HEK293 (cell line): ENCODE data around the gene ANKRD39.

Source experiments
- IKZF3 ChIP-seq: fragments of 450-650 bp; IDR thresholded peaks from 2 replicates; pipeline ENCODE4 v1.5.0; 2018; ENCODE audit warnings: missing biosample characterization, mild to moderate bottlenecking, missing genetic modification characterization, moderate library complexity
- KLF1 ChIP-seq: fragments of 450-650 bp; formaldehyde crosslinking; IDR thresholded peaks from 2 replicates; pipeline ENCODE4 v1.5.1; 2016; ENCODE audit warnings: missing biosample characterization, missing genetic modification characterization
- OVOL3 ChIP-seq: fragments of 450-650 bp; formaldehyde crosslinking; IDR thresholded peaks from 2 replicates; pipeline ENCODE4 v1.5.1; 2016; ENCODE audit warnings: missing biosample characterization, missing genetic modification characterization
- SCRT2 ChIP-seq: fragments of 450-650 bp; formaldehyde crosslinking; IDR thresholded peaks from 2 replicates; pipeline ENCODE4 v1.5.1; 2016; ENCODE audit warnings: missing biosample characterization, missing genetic modification characterization
- SP3 ChIP-seq: fragments of 450-650 bp; formaldehyde crosslinking; IDR thresholded peaks from 2 replicates; pipeline ENCODE4 v1.5.1; 2016; ENCODE audit warnings: missing biosample characterization, missing genetic modification characterization
- TCF7L2 ChIP-seq: IDR thresholded peaks from 2 replicates; pipeline ENCODE4 v1.6.1; 2011; ENCODE audit warnings: low read depth, mild to moderate bottlenecking, inconsistent platforms, low read length, moderate library complexity, borderline replicate concordance
- ZBTB17 ChIP-seq: fragments of 450-650 bp; formaldehyde crosslinking; IDR thresholded peaks from 2 replicates; pipeline ENCODE4 v1.5.1; 2016; ENCODE audit warnings: missing biosample characterization, missing genetic modification characterization
- ZBTB20 ChIP-seq: fragments of 450-650 bp; formaldehyde crosslinking; IDR thresholded peaks from 2 replicates; pipeline ENCODE4 v1.5.1; 2016; ENCODE audit warnings: missing biosample characterization, missing genetic modification characterization
- ZNF112 ChIP-seq: fragments of 450-650 bp; formaldehyde crosslinking; IDR thresholded peaks from 2 replicates; pipeline ENCODE4 v1.5.0; 2017; ENCODE audit warnings: missing biosample characterization, missing genetic modification characterization
- ZNF155 ChIP-seq: fragments of 450-650 bp; formaldehyde crosslinking; IDR thresholded peaks from 2 replicates; pipeline ENCODE4 v1.5.1; 2016; ENCODE audit warnings: missing biosample characterization, missing genetic modification characterization
- ZNF544 ChIP-seq: fragments of 450-650 bp; formaldehyde crosslinking; IDR thresholded peaks from 2 replicates; pipeline ENCODE4 v1.5.0; 2017; ENCODE audit warnings: missing biosample characterization, missing genetic modification characterization
- ZNF549 ChIP-seq: fragments of 450-650 bp; IDR thresholded peaks from 2 replicates; pipeline ENCODE4 v1.5.1; 2018; ENCODE audit warnings: missing biosample characterization, missing genetic modification characterization, mild to moderate bottlenecking, inconsistent platforms, moderate library complexity
- ZNF600 ChIP-seq: fragments of 450-650 bp; formaldehyde crosslinking; IDR thresholded peaks from 2 replicates; pipeline ENCODE4 v1.5.1; 2016; ENCODE audit warnings: missing biosample characterization, missing genetic modification characterization
- ZNF624 ChIP-seq: fragments of 450-650 bp; formaldehyde crosslinking; IDR thresholded peaks from 2 replicates; pipeline ENCODE4 v1.5.1; 2017; ENCODE audit warnings: missing biosample characterization, missing genetic modification characterization
- ZNF658 ChIP-seq: fragments of 450-650 bp; formaldehyde crosslinking; IDR thresholded peaks from 2 replicates; pipeline ENCODE4; 2016; ENCODE audit warnings: missing biosample characterization, missing genetic modification characterization
- ZNF701 ChIP-seq: fragments of 450-650 bp; formaldehyde crosslinking; IDR thresholded peaks from 2 replicates; pipeline ENCODE4 v1.5.1; 2016; ENCODE audit warnings: missing biosample characterization, missing genetic modification characterization
- ZNF707 ChIP-seq: fragments of 450-650 bp; formaldehyde crosslinking; IDR thresholded peaks from 2 replicates; pipeline ENCODE4 v1.5.1; 2016; ENCODE audit warnings: missing biosample characterization, missing genetic modification characterization
- ZNF837 ChIP-seq: fragments of 450-650 bp; formaldehyde crosslinking; IDR thresholded peaks from 2 replicates; pipeline ENCODE4 v1.5.1; 2016; ENCODE audit warnings: missing biosample characterization, missing genetic modification characterization
- TF ChIP-seq, protein P1 (sequence below): fragments of 450-650 bp; formaldehyde crosslinking; IDR thresholded peaks from 2 replicates; pipeline ENCODE4 v1.5.1; 2016; ENCODE audit warnings: missing biosample characterization, missing genetic modification characterization
- TF ChIP-seq, protein P2 (sequence below): fragments of 450-650 bp; formaldehyde crosslinking; IDR thresholded peaks from 2 replicates; pipeline ENCODE4 v1.5.1; 2016; ENCODE audit warnings: missing biosample characterization, missing genetic modification characterization, borderline replicate concordance
- TF ChIP-seq, protein P3 (sequence below): fragments of 450-650 bp; formaldehyde crosslinking; IDR thresholded peaks from 2 replicates; pipeline ENCODE4 v1.5.1; 2016; ENCODE audit warnings: missing biosample characterization, missing genetic modification characterization
- TF ChIP-seq, protein P4 (sequence below): fragments of 450-650 bp; formaldehyde crosslinking; IDR thresholded peaks from 2 replicates; pipeline ENCODE4 v1.5.1; 2017; ENCODE audit warnings: missing biosample characterization, missing genetic modification characterization
- TF ChIP-seq, protein P5 (sequence below): fragments of 450-650 bp; formaldehyde crosslinking; optimal IDR thresholded peaks from 2 replicates; pipeline ENCODE3; 2016; ENCODE audit warnings: missing biosample characterization, mild to moderate bottlenecking, missing genetic modification characterization
- TF ChIP-seq, protein P6 (sequence below): fragments of 450-650 bp; formaldehyde crosslinking; conservative IDR thresholded peaks from 2 replicates; pipeline ENCODE4 v1.5.1; 2016; ENCODE audit warnings: low read depth, missing biosample characterization, missing genetic modification characterization
- TF ChIP-seq, protein P7 (sequence below): fragments of 450-650 bp; formaldehyde crosslinking; IDR thresholded peaks from 2 replicates; pipeline ENCODE4 v1.5.1; 2017; ENCODE audit warnings: missing biosample characterization, mild to moderate bottlenecking, missing genetic modification characterization, moderate library complexity

Gene ANKRD39

DNA sequence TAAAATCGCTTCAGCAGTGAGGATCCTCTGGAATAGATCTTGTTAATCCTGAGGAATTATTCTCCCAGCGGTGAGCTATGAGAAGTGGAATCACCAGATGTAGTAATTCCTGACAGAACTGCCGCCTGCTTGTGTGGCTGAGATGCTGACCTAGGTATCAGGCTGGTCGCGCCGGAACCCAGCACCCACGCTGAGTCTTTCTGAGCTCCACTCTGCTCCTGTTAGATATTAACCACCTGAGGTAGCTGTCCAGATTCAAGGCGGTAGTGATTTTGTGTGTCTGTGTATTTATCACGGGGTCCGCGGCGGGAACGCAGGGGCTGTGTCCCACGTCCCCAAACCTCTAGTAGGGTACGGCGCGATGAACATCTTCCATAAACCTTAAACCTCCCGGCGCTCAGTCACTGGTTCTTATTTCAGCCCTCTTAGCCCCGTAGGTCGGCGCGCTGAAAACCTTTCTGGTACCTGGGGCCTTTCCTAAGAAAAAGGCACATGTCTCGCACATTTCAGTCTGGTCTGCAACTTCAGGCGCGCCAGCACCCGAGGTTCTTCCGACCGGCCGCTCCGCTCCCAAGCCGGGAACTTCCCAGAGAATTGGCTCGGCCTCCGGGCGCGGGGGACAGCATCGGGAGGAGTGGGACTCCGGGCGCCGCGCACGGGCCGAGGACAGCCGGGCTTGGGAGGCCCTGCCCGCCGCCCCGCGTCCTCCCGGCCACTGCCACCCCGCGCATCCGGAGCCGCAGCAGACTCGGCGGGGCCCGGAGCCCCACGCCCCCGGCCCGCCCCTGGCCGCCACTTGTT lies 42.3 kb downstream of the ANKRD39 start (continued):
- TF ChIP-seq OVOL3 (tag by site-specific recombination): no peak
- TF ChIP-seq ZNF155 (tag by site-specific recombination): no peak
- TF ChIP-seq TCF7L2: no peak
- TF ChIP-seq, protein P1, sequence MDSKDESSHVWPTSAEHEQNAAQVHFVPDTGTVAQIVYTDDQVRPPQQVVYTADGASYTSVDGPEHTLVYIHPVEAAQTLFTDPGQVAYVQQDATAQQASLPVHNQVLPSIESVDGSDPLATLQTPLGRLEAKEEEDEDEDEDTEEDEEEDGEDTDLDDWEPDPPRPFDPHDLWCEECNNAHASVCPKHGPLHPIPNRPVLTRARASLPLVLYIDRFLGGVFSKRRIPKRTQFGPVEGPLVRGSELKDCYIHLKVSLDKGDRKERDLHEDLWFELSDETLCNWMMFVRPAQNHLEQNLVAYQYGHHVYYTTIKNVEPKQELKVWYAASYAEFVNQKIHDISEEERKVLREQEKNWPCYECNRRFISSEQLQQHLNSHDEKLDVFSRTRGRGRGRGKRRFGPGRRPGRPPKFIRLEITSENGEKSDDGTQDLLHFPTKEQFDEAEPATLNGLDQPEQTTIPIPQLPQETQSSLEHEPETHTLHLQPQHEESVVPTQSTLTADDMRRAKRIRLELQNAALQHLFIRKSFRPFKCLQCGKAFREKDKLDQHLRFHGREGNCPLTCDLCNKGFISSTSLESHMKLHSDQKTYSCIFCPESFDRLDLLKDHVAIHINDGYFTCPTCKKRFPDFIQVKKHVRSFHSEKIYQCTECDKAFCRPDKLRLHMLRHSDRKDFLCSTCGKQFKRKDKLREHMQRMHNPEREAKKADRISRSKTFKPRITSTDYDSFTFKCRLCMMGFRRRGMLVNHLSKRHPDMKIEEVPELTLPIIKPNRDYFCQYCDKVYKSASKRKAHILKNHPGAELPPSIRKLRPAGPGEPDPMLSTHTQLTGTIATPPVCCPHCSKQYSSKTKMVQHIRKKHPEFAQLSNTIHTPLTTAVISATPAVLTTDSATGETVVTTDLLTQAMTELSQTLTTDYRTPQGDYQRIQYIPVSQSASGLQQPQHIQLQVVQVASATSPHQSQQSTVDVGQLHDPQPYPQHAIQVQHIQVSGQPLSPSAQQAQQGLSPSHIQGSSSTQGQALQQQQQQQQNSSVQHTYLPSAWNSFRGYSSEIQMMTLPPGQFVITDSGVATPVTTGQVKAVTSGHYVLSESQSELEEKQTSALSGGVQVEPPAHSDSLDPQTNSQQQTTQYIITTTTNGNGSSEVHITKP (tag by site-specific recombination): no peak
- no peak for TF ChIP-seq ZNF707 (tag by site-specific recombination)
- no peak for TF ChIP-seq ZNF837 (tag by site-specific recombination)
- TF ChIP-seq, protein P2, sequence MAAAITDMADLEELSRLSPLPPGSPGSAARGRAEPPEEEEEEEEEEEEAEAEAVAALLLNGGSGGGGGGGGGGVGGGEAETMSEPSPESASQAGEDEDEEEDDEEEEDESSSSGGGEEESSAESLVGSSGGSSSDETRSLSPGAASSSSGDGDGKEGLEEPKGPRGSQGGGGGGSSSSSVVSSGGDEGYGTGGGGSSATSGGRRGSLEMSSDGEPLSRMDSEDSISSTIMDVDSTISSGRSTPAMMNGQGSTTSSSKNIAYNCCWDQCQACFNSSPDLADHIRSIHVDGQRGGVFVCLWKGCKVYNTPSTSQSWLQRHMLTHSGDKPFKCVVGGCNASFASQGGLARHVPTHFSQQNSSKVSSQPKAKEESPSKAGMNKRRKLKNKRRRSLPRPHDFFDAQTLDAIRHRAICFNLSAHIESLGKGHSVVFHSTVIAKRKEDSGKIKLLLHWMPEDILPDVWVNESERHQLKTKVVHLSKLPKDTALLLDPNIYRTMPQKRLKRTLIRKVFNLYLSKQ (tag by site-specific recombination): no peak
- no peak for TF ChIP-seq ZNF624
- TF ChIP-seq, protein P3, sequence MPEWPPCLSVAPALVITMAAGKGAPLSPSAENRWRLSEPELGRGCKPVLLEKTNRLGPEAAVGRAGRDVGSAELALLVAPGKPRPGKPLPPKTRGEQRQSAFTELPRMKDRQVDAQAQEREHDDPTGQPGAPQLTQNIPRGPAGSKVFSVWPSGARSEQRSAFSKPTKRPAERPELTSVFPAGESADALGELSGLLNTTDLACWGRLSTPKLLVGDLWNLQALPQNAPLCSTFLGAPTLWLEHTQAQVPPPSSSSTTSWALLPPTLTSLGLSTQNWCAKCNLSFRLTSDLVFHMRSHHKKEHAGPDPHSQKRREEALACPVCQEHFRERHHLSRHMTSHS: no peak
- TF ChIP-seq ZNF658 (tag by site-specific recombination): no peak
- TF ChIP-seq KLF1: no peak
- TF ChIP-seq ZNF600 (tag by site-specific recombination): no peak
- no peak for TF ChIP-seq ZNF701 (tag by site-specific recombination)
- TF ChIP-seq, protein P4, sequence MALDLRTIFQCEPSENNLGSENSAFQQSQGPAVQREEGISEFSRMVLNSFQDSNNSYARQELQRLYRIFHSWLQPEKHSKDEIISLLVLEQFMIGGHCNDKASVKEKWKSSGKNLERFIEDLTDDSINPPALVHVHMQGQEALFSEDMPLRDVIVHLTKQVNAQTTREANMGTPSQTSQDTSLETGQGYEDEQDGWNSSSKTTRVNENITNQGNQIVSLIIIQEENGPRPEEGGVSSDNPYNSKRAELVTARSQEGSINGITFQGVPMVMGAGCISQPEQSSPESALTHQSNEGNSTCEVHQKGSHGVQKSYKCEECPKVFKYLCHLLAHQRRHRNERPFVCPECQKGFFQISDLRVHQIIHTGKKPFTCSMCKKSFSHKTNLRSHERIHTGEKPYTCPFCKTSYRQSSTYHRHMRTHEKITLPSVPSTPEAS (tag by site-specific recombination): no peak
- TF ChIP-seq, protein P5, sequence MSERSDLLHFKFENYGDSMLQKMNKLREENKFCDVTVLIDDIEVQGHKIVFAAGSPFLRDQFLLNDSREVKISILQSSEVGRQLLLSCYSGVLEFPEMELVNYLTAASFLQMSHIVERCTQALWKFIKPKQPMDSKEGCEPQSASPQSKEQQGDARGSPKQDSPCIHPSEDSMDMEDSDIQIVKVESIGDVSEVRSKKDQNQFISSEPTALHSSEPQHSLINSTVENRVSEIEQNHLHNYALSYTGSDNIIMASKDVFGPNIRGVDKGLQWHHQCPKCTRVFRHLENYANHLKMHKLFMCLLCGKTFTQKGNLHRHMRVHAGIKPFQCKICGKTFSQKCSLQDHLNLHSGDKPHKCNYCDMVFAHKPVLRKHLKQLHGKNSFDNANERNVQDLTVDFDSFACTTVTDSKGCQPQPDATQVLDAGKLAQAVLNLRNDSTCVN (tag by site-specific recombination): peak; percentile 71
- peak; percentile 38; the same call in 1 of the 2 replicates for TF ChIP-seq ZBTB20 (tag by site-specific recombination)
- TF ChIP-seq ZNF544 (tag by site-specific recombination): no peak
- peak; percentile 70 for TF ChIP-seq IKZF3 (tag by site-specific recombination)
- peak; percentile 70 for TF ChIP-seq ZBTB17 (tag by site-specific recombination)
- no peak for TF ChIP-seq ZNF549 (tag by site-specific recombination)
- TF ChIP-seq SCRT2 (tag by site-specific recombination): no peak
- TF ChIP-seq, protein P6, sequence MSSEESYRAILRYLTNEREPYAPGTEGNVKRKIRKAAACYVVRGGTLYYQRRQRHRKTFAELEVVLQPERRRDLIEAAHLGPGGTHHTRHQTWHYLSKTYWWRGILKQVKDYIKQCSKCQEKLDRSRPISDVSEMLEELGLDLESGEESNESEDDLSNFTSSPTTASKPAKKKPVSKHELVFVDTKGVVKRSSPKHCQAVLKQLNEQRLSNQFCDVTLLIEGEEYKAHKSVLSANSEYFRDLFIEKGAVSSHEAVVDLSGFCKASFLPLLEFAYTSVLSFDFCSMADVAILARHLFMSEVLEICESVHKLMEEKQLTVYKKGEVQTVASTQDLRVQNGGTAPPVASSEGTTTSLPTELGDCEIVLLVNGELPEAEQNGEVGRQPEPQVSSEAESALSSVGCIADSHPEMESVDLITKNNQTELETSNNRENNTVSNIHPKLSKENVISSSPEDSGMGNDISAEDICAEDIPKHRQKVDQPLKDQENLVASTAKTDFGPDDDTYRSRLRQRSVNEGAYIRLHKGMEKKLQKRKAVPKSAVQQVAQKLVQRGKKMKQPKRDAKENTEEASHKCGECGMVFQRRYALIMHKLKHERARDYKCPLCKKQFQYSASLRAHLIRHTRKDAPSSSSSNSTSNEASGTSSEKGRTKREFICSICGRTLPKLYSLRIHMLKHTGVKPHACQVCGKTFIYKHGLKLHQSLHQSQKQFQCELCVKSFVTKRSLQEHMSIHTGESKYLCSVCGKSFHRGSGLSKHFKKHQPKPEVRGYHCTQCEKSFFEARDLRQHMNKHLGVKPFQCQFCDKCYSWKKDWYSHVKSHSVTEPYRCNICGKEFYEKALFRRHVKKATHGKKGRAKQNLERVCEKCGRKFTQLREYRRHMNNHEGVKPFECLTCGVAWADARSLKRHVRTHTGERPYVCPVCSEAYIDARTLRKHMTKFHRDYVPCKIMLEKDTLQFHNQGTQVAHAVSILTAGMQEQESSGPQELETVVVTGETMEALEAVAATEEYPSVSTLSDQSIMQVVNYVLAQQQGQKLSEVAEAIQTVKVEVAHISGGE (tag by site-specific recombination): no peak
- no peak for TF ChIP-seq SP3
- TF ChIP-seq, protein P7, sequence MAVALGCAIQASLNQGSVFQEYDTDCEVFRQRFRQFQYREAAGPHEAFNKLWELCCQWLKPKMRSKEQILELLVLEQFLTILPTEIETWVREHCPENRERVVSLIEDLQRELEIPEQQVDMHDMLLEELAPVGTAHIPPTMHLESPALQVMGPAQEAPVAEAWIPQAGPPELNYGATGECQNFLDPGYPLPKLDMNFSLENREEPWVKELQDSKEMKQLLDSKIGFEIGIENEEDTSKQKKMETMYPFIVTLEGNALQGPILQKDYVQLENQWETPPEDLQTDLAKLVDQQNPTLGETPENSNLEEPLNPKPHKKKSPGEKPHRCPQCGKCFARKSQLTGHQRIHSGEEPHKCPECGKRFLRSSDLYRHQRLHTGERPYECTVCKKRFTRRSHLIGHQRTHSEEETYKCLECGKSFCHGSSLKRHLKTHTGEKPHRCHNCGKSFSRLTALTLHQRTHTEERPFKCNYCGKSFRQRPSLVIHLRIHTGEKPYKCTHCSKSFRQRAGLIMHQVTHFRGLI (tag by site-specific recombination): no peak
- TF ChIP-seq ZNF112: no peak
